ENCODE data around the gene CHMP4B.

The CHMP4B gene

GRCh38 chr20:33851842-33852466, 40.8 kb downstream of the CHMP4B start:
- ChIA-PET POLR2A (ENCODE audit: low non-redundant PET) (no interaction called here), CTCF (interaction anchor here (0.9 kb wide), 1 partner anchor 59 kb away, joined by 3 read pairs; no protein-coding TSS in a partner anchor)
- no peak overlapping the region for H3K27ac ChIP-seq
- TF ChIP-seq CTCF (conservative IDR thresholded peaks at IDR 0.05; ENCODE audit: low read depth): no peak
- DNase-seq (ENCODE audit: low spot score): no peak

GRCh38 chr20:33852626-33853506, 41.7 kb downstream of the CHMP4B start:
- DNase-seq (ENCODE audit: low spot score): no peak
- CTCF ChIA-PET: no interaction called here
- TF ChIP-seq CTCF (conservative IDR thresholded peaks at IDR 0.05; ENCODE audit: low read depth): no peak
- POLR2A ChIA-PET (ENCODE audit: low non-redundant PET): no interaction called here
- no peak overlapping the region for H3K27ac ChIP-seq

- DNase-seq (ENCODE audit: low spot score): no peak
- CTCF ChIA-PET: interaction anchor here (1.3 kb wide), 1 partner anchor 10 kb away, joined by 6 read pairs; no protein-coding TSS in a partner anchor
- H3K27ac ChIP-seq: no peak overlapping the region
- TF ChIP-seq CTCF (conservative IDR thresholded peaks at IDR 0.05; ENCODE audit: low read depth): no peak
- POLR2A ChIA-PET (ENCODE audit: low non-redundant PET): no interaction called here
These were observed 42.3 kb downstream of the CHMP4B start for GRCh38 chr20:33853507-33853813.

- ChIA-PET CTCF (interaction anchor here (0.6 to 1.0 kb wide), 3 partner anchors 52 to 343 kb away, joined by 3 read pairs; no protein-coding TSS in a partner anchor), POLR2A (ENCODE audit: low non-redundant PET) (no interaction called here)
- H3K27ac ChIP-seq: peak overlapping the region; percentile 4; the same call in 1 of the 2 replicates
- DNase-seq (ENCODE audit: low spot score): no peak
- no peak for TF ChIP-seq CTCF (conservative IDR thresholded peaks at IDR 0.05; ENCODE audit: low read depth)
These were observed 46.8 kb downstream of the CHMP4B start for GRCh38 chr20:33857722-33858563.

GRCh38 chr20:33858666-33859065, 47.5 kb downstream of the CHMP4B start:
- H3K27ac ChIP-seq: peak overlapping the region; percentile 4; the same call in 1 of the 2 replicates
- TF ChIP-seq CTCF (conservative IDR thresholded peaks at IDR 0.05; ENCODE audit: low read depth): no peak
- POLR2A ChIA-PET (ENCODE audit: low non-redundant PET): no interaction called here
- DNase-seq (ENCODE audit: low spot score): no peak
- CTCF ChIA-PET: interaction anchor here (0.6 to 1.2 kb wide), 4 partner anchors 10 to 191 kb away, joined by 3 to 4 read pairs (median 4); no protein-coding TSS in a partner anchor

- ChIA-PET POLR2A (ENCODE audit: low non-redundant PET) (no interaction called here), CTCF (interaction anchor here (0.6 to 1.2 kb wide), 5 partner anchors 9 to 161 kb away, joined by 3 to 8 read pairs (median 4); no protein-coding TSS in a partner anchor)
- H3K27ac ChIP-seq: peak overlapping the region; percentile 4
- no peak for DNase-seq (ENCODE audit: low spot score)
- no peak for TF ChIP-seq CTCF (conservative IDR thresholded peaks at IDR 0.05; ENCODE audit: low read depth)
These were observed 48.1 kb downstream of the CHMP4B start for GRCh38 chr20:33859157-33859695.

All from RWPE1 (cell line).